ENCODE measurements around the gene C17orf107. TPM values are rescaled to one million over a fixed set of nuclear protein-coding genes. Genes with fewer than 3 reads are reported as not detected.

The C17orf107 gene
- total RNA-seq, 1 experiment from 2014 or later, result 1.7 TPM

GRCh38 chr17:4862720-4863119 lies 36.6 kb upstream of the C17orf107 start (continued):
- TF ChIP-seq YY1 (IDR thresholded peaks at IDR 0.05; ENCODE audit: extremely low read depth, insufficient replicate concordance, low read depth, low read length) (no peak), SP1 (IDR thresholded peaks at IDR 0.05; ENCODE audit: low read depth) (no peak), ELF1 (IDR thresholded peaks at IDR 0.05; ENCODE audit: borderline replicate concordance, low read depth) (no peak), EZH2phosphoT487 (IDR thresholded peaks at IDR 0.05; ENCODE audit: borderline replicate concordance) (no peak), MAX (IDR thresholded peaks at IDR 0.05) (no peak), JUND (IDR thresholded peaks at IDR 0.05) (no peak)

GRCh38 chr17:4863321-4863720 lies 36.0 kb upstream of the C17orf107 start:
- Histone ChIP-seq H3K4me2 (ENCODE audit: low read length) (no peak overlapping the region), H2AFZ (ENCODE audit: low read depth, low read length, poor library complexity, severe bottlenecking) (no peak overlapping the region), H3K9me2 (ENCODE audit: insufficient read depth) (no peaks in the 10 kb centered on the region), H3K9ac (ENCODE audit: low read length) (no peak overlapping the region), H4K20me1 (ENCODE audit: insufficient read depth) (no peaks in the 10 kb centered on the region), H3K27ac (ENCODE audit: low read depth, low read length) (no peak overlapping the region), H3K9me3 (ENCODE audit: control insufficient read depth in 1 of 2, insufficient read depth in 1 of 2, low read depth in 1 of 2, low read length in 2 of 2) (no peaks in the 10 kb centered on the region), H3K27me3 (ENCODE audit: insufficient read depth, low read length) (no peaks in the 10 kb centered on the region), H3K4me3 (replicated peaks in 1 of 2; ENCODE audit: low read depth in 1 of 2, low read length in 2 of 2) (no peak overlapping the region), H3K36me3 (ENCODE audit: control insufficient read depth in 1 of 2, insufficient read depth in 2 of 2, low read length in 2 of 2) (no peaks in the 10 kb centered on the region), H3K4me1 (ENCODE audit: control insufficient read depth in 1 of 2, insufficient read depth in 2 of 2, low read length in 2 of 2) (peaks cover 6 to 10% of the 10 kb centered on the region in 2 experiments; a peak in 3 of 4 replicates), H3K79me2 (ENCODE audit: insufficient read depth, low read length) (peaks cover 35% of the 10 kb centered on the region)
- no TSS peak for BruUV-seq (replicated peaks)
- intact Hi-C loops (cut with micrococcal nuclease), result no loop called here
- DNase-seq (ENCODE audit: low read depth, low spot score), result no peak
- POLR2A ChIA-PET, result no interaction called here
- RAD21 ChIA-PET (ENCODE audit: low non-redundant PET in 1 of 2, low total read pairs in 2 of 2, uncharacterized antibody in 2 of 2, unreplicated experiment in 2 of 2), result no interaction called here
- ATAC-seq, result no peak
- CTCF ChIA-PET, result no interaction called here
- TF ChIP-seq ZBTB33 (IDR thresholded peaks at IDR 0.05; ENCODE audit: extremely low read depth, insufficient replicate concordance, low read length) (no peak), ZFX (IDR thresholded peaks at IDR 0.05) (no peak), REST (IDR thresholded peaks at IDR 0.05; ENCODE audit: low read depth) (no peak), EGR1 (IDR thresholded peaks at IDR 0.05; ENCODE audit: low read depth) (no peak), POLR2AphosphoS5 (IDR thresholded peaks at IDR 0.05; ENCODE audit: low read depth, low read length) (no peak), RAD21 (IDR thresholded peaks at IDR 0.05; ENCODE audit: low read depth) (no peak), ZNF274 (IDR thresholded peaks at IDR 0.05; ENCODE audit: low read depth, low read length) (no peak), TCF7L2 (IDR thresholded peaks at IDR 0.05; ENCODE audit: borderline replicate concordance, extremely low read depth, insufficient read depth, insufficient read length) (no peak), EZH2phosphoT487 (IDR thresholded peaks at IDR 0.05; ENCODE audit: borderline replicate concordance) (no peak), POLR2A (IDR thresholded peaks at IDR 0.05; ENCODE audit: borderline replicate concordance, extremely low read depth, insufficient read depth, insufficient read length) (no peak), YY1 (IDR thresholded peaks at IDR 0.05; ENCODE audit: extremely low read depth, insufficient replicate concordance, low read depth, low read length) (no peak), FOSL1 (IDR thresholded peaks at IDR 0.05; ENCODE audit: low read depth) (no peak), MAX (IDR thresholded peaks at IDR 0.05) (no peak), SIN3A (IDR thresholded peaks at IDR 0.05; ENCODE audit: low read depth) (no peak), ELF1 (IDR thresholded peaks at IDR 0.05; ENCODE audit: borderline replicate concordance, low read depth) (no peak), CTCF (IDR thresholded peaks at IDR 0.05 in 2 of 3, conservative IDR thresholded peaks at IDR 0.05 in 1 of 3; ENCODE audit: borderline replicate concordance in 1 of 3, insufficient read depth in 1 of 3, low read depth in 2 of 3, low read length in 2 of 3) (no peak), SP1 (IDR thresholded peaks at IDR 0.05; ENCODE audit: low read depth) (no peak)
